Effector CD8-positive, alpha-beta T cell (primary cell): ENCODE measurements around the gene TP53AIP1.
"Not testable (repeated sequence)": the region's sequence is repeated elsewhere in the genome, so short reads cannot be mapped to it uniquely, and the experiment has no call there.

Experiments
- DNase-seq: peaks from one replicate; lab custom pipeline; 2025; lab: John Stamatoyannopoulos, UW

The TP53AIP1 gene

DNA sequence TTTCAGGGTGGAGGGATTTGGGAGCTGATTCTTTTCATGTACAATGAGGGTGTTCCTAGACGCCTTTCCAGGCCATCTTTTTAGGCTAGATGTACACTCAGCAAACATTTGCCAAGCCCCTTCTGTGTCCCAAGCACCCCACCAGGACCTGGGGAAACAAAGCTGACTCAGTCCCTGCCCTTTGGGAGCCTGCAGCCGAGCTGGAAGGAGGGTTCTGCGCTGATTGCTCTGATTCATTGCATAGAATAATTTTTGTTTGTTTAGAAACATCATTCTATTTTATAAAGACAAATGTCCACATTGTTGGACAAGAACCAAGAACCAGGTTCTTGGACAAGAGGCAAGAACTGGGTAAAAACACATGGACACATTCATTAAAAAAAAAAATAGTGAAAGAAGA, 16.7 kb downstream of the TP53AIP1 start:
- no peak for DNase-seq

DNA sequence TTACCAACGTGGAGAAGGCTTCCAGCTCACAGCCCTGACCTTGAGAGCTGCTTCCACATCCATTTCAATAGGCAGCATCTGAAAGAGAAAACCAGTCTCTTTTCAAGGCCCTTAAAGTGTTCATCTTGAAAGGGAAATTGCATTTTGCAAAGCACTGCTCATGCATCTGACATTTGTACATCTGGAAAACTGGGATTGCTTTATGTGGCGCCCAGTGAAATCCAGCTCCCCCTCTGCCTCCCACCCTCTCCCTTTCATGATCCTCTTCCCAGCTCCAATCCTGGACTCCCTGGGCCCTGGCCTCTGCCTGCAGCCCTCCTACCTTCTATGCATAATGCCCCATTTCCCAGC, 17.4 kb downstream of the TP53AIP1 start:
- no peak for DNase-seq

- no peak for DNase-seq
These were observed 18.0 kb downstream of the TP53AIP1 start for GRCh38 chr11:128924510-128925249.

GRCh38 chr11:128924104-128924503, 18.6 kb downstream of the TP53AIP1 start:
- DNase-seq, result no peak

- no peak for DNase-seq
These were observed 20.9 kb downstream of the TP53AIP1 start for GRCh38 chr11:128921793-128922192.

- DNase-seq, result no peak
These were observed 22.0 kb downstream of the TP53AIP1 start for GRCh38 chr11:128920666-128921065.

DNA sequence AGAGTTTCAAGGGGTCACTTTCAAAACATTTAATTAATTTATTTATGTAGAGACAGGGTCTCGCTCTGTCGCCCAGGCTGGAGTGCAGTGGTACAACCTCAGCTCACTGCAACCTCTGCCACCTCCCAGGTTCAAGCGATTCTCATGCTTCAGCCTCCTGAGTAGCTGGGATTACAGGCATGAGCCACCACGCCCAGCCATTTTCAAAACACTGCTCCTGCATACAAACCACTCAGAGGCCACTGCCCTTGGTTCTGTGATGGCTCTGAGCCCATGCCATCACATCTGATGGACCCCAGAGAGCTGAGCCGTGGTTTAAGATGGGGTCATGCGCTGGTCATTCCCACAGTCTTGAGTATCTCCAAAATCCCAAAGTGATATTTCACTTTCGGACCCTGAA, 23.0 kb downstream of the TP53AIP1 start:
- not testable (repeated sequence) for DNase-seq

GRCh38 chr11:128919216-128919615, 23.5 kb downstream of the TP53AIP1 start:
- no peak for DNase-seq

- no peak for DNase-seq
These were observed 25.4 kb downstream of the TP53AIP1 start for GRCh38 chr11:128917144-128917724.

- DNase-seq, result no peak
These were observed 26.0 kb downstream of the TP53AIP1 start for GRCh38 chr11:128916681-128917080.

DNA sequence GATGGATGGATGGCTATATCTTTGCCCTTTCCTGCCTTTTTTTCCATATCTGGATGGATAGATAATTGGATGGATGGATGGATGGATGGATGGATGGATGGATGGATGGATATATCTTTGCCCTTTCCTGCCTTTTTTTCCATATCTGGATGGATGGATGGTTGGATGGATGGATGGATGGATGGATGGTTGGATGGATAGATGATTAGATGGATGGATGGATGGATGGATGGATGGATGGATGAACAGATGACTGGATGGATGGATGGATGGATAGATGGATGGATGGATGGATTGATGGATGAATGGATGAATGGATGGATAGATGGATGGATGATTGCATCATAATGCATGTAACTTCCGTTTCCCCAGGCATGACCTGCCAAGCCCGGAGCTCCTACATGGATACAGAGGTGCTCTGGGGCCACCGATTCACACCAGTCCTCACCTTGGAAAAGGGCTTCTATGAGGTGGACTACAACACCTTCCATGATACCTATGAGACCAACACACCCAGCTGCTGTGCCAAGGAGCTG, 26.6 kb downstream of the TP53AIP1 start:
- DNase-seq, result no peak

GRCh38 chr11:128915149-128915521, 27.5 kb downstream of the TP53AIP1 start:
- no peak for DNase-seq

DNA sequence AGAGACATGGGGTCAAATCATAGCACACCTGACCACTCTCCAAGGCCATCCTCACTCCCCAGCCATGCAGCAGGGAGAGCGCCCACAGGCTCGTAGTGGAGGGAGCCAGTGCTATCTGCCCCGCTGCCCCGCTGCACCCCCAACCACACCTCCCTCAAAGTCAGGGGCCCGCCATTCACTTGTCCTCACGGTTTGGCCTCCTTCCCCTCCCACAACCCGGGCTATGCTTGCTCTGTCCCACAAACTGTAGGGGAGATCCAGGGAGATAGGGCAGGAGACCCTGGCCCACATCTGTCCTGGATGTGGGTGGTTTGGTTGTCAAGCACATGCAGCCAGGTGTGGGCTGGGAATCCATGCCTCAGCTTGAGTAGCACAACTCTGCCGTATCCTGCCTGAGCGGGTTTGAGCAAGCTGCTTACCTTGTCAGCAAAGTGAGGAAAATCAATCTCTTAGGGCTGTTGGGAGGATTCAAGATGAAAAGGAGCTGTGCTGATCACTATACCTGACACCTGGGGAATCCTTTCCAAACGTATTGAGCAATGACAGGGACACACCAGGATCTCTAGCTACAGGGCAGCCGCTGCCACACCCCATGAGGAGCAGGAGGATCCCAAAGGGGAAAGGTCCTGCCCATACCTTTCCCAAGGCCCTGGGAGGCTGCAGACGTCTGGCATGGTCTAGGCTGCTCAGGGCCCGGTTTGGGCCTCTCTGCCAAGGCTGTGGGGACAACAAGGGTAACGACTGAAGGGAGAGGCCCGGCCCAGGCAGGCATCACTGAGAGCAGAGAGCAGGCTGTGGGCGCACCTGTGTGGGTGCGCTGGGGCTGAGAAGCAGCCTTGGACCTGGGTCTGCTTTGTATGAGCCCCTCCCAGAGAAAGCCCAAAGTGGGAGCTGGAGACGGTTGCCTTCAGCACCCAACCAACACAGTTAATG, 28.2 kb downstream of the TP53AIP1 start:
- no peak for DNase-seq

GRCh38 chr11:128913806-128914205, 28.9 kb downstream of the TP53AIP1 start:
- DNase-seq, result no peak

DNA sequence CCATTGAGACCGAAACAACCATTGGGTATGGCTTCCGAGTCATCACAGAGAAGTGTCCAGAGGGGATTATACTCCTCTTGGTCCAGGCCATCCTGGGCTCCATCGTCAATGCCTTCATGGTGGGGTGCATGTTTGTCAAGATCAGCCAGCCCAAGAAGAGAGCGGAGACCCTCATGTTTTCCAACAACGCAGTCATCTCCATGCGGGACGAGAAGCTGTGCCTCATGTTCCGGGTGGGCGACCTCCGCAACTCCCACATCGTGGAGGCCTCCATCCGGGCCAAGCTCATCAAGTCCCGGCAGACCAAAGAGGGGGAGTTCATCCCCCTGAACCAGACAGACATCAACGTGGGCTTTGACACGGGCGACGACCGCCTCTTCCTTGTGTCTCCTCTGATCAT, 31.0 kb downstream of the TP53AIP1 start:
- DNase-seq, result no peak

- no peak for DNase-seq
These were observed 31.4 kb downstream of the TP53AIP1 start for GRCh38 chr11:128911239-128911638.

- no peak for DNase-seq
These were observed 32.1 kb downstream of the TP53AIP1 start for GRCh38 chr11:128910576-128910975.

GRCh38 chr11:128909438-128910125, 33.1 kb downstream of the TP53AIP1 start:
- no peak for DNase-seq

- no peak for DNase-seq
These were observed 34.1 kb downstream of the TP53AIP1 start for GRCh38 chr11:128908391-128909246.

GRCh38 chr11:128907585-128907984, 35.1 kb downstream of the TP53AIP1 start:
- DNase-seq, result no peak
